ENCODE data around the gene TMEM171. TPM values are rescaled to one million over a fixed set of nuclear protein-coding genes. Genes with fewer than 3 reads are reported as not detected.

The TMEM171 gene
- total RNA-seq: not detected
- long read RNA-seq: 0 reads

- peak; percentile 42 for DNase-seq
- intact Hi-C loops (cut with micrococcal nuclease): no loop called here
- ATAC-seq: peak; percentile 73
Measured at GRCh38 chr5:73120222-73121118, at the start of gene TMEM171. TMEM171 (plus strand) TSS chr5:73120575; CDS start chr5:73123374, 2,799 bp downstream.

- DNase-seq: no peak
- ATAC-seq: no peak
- intact Hi-C loops (cut with micrococcal nuclease): no loop called here
Measured at GRCh38 chr5:73081093-73081492, 39.3 kb upstream of the TMEM171 start.

GRCh38 chr5:73088026-73088425, 32.3 kb upstream of the TMEM171 start:
- intact Hi-C loops (cut with micrococcal nuclease): no loop called here
- no peak for DNase-seq
- no peak for ATAC-seq

GRCh38 chr5:73093943-73094342, 26.4 kb upstream of the TMEM171 start:
- DNase-seq: no peak
- no peak for ATAC-seq
- intact Hi-C loops (cut with micrococcal nuclease): no loop called here

GRCh38 chr5:73094415-73094814, 26.0 kb upstream of the TMEM171 start:
- intact Hi-C loops (cut with micrococcal nuclease): no loop called here
- ATAC-seq (no peak), DNase-seq (no peak)

- DNase-seq (no peak), ATAC-seq (no peak)
- intact Hi-C loops (cut with micrococcal nuclease): no loop called here
Measured at GRCh38 chr5:73095564-73096238, 24.7 kb upstream of the TMEM171 start.

GRCh38 chr5:73096239-73096575, 24.2 kb upstream of the TMEM171 start:
- intact Hi-C loops (cut with micrococcal nuclease): no loop called here
- no peak for ATAC-seq
- no peak for DNase-seq

- intact Hi-C loops (cut with micrococcal nuclease): no loop called here
- no peak for DNase-seq
- no peak for ATAC-seq
Measured at GRCh38 chr5:73097740-73098139, 22.6 kb upstream of the TMEM171 start.

GRCh38 chr5:73100109-73100508, 20.3 kb upstream of the TMEM171 start:
- DNase-seq (no peak), ATAC-seq (no peak)
- intact Hi-C loops (cut with micrococcal nuclease): no loop called here

- intact Hi-C loops (cut with micrococcal nuclease): no loop called here
- ATAC-seq: no peak
Measured at GRCh38 chr5:73103870-73104299, 16.5 kb upstream of the TMEM171 start.

GRCh38 chr5:73104326-73104725, 16.0 kb upstream of the TMEM171 start:
- intact Hi-C loops (cut with micrococcal nuclease): no loop called here
- ATAC-seq: no peak
- DNase-seq: no peak

More at GRCh38 chr5:73103870-73104299, 16.5 kb upstream of the TMEM171 start:
- no peak for DNase-seq

- intact Hi-C loops (cut with micrococcal nuclease): no loop called here
- DNase-seq: no peak
- ATAC-seq: no peak
Measured at GRCh38 chr5:73106335-73106734, 14.0 kb upstream of the TMEM171 start.

GRCh38 chr5:73110190-73110589, 10.2 kb upstream of the TMEM171 start:
- ATAC-seq (no peak), DNase-seq (no peak)
- intact Hi-C loops (cut with micrococcal nuclease): no loop called here

- intact Hi-C loops (cut with micrococcal nuclease): no loop called here
- no peak for DNase-seq
- no peak for ATAC-seq
Measured at GRCh38 chr5:73111536-73111935, 8.8 kb upstream of the TMEM171 start.

- intact Hi-C loops (cut with micrococcal nuclease): no loop called here
- no peak for DNase-seq
- no peak for ATAC-seq
Measured at GRCh38 chr5:73112359-73112758, 8.0 kb upstream of the TMEM171 start.

GRCh38 chr5:73114044-73114688, 6.2 kb upstream of the TMEM171 start:
- intact Hi-C loops (cut with micrococcal nuclease): no loop called here

GRCh38 chr5:73115399-73116051, 4.8 kb upstream of the TMEM171 start:
- ATAC-seq (no peak), DNase-seq (no peak)
- intact Hi-C loops (cut with micrococcal nuclease): no loop called here

More at GRCh38 chr5:73114044-73114688, 6.2 kb upstream of the TMEM171 start:
- DNase-seq (no peak), ATAC-seq (no peak)

GRCh38 chr5:73116506-73116905, 3.9 kb upstream of the TMEM171 start:
- intact Hi-C loops (cut with micrococcal nuclease): no loop called here
- ATAC-seq (no peak), DNase-seq (no peak)

- no peak for DNase-seq
- no peak for ATAC-seq
- intact Hi-C loops (cut with micrococcal nuclease): no loop called here
Measured at GRCh38 chr5:73117088-73117740, 3.2 kb upstream of the TMEM171 start.
